Stimulated activated memory B cell treated with anti-CD40 and anti-IgM and Interleukin-4, amounts not matched to agents 10 μg/mL and 1 μg/mL and 100 μg/mL, for 72 hours (primary cell): ENCODE data around the gene ELK3.

Source experiments
- ATAC-seq: fragments of 150-1000 bp; cut with Tn5 transposase; 2 replicates; pipeline ENCODE4 v1.10.0; 2021
- H3K27ac Mint-ChIP-seq: one replicate; pipeline ENCODE4 v1.8.0; 2022; ENCODE audit warnings: mild to moderate bottlenecking, mixed read lengths
- H3K27me3 Mint-ChIP-seq: one replicate; pipeline ENCODE4 v1.8.0; 2022; ENCODE audit warnings: mixed read lengths
- H3K36me3 Mint-ChIP-seq: one replicate; pipeline ENCODE4 v1.8.0; 2022; ENCODE audit warnings: mixed read lengths
- H3K4me1 Mint-ChIP-seq: one replicate; pipeline ENCODE4 v1.8.0; 2022; ENCODE audit warnings: mixed read lengths
- H3K4me3 Mint-ChIP-seq: one replicate; pipeline ENCODE4 v1.8.0; 2022; ENCODE audit warnings: mild to moderate bottlenecking, moderate library complexity, mixed read lengths
- H3K9me3 Mint-ChIP-seq: one replicate; pipeline ENCODE4 v1.8.0; 2022; ENCODE audit warnings: mixed read lengths

ELK3 gene

DNA sequence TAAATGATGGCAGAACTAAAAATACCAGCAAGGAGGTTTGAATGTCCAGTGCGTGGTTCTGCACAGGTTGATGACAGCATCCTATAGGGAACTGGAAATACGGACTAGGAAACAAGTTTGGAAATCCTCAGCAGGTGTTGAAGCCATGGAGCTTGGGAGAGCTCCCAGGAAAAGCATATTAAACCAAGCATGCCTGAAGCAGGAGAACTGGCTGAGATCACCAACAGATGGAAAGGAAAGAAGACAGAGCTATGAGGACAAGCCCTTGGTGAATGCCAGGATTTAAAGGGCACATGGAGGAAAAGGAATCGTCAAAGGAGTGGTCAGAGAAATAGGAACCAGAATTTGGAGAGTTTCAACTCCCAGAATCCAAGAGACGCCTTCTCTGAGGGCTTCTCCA, 21.2 kb upstream of the ELK3 start:
- Mint-ChIP-seq H3K27ac (peak overlapping the region; percentile 4), H3K9me3 (peaks cover 3% of the 10 kb centered on the region), H3K36me3 (no peaks in the 10 kb centered on the region), H3K27me3 (no peaks in the 10 kb centered on the region), H3K4me3 (no peak overlapping the region), H3K4me1 (peaks cover 20% of the 10 kb centered on the region)
- no peak for ATAC-seq

DNA sequence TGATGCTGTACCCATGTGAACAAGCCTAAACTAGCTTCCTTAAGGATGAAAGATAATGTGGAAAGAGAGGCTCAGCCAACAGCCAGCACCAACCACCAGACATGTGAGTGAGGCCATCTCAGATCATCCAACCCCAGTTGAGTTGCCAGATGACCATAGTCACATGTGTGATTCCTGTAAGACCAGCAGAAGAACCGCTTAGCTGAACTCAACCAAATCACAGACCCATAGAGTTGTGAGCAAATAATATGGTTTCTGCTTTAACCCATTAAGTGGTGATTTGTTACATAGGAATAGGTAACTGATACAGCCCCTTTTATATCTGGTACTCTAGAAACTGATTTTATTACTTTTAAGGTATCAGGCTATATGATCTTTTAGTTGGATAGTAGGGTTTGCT, 17.6 kb upstream of the ELK3 start:
- H3K27me3 Mint-ChIP-seq = no peaks in the 10 kb centered on the region
- H3K4me3 Mint-ChIP-seq = no peak overlapping the region
- H3K36me3 Mint-ChIP-seq = no peaks in the 10 kb centered on the region
- peaks cover 13% of the 10 kb centered on the region for H3K4me1 Mint-ChIP-seq
- peaks cover 6% of the 10 kb centered on the region for H3K9me3 Mint-ChIP-seq
- ATAC-seq = no peak
- peak overlapping the region; percentile 53 for H3K27ac Mint-ChIP-seq

DNA sequence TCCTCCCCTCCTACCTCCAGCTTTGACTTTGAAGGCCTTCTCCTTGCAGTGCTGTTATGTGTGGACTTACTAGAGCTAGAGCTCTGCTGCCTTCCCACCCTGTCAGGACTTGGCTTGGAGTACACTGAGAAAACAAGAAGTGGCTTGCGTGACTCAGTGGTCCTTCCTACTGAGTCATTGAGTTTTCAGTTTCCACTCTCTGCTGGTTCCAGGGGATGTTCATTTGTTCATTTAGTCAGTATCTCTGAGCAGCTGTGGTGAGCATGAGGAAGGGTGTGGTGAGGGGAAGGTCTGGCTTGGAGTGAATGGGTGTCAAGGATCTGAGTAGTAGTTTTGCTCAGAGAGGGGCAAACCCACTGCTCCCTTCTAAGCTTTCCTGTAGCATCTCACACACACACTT, 17.2 kb upstream of the ELK3 start:
- H3K27me3 Mint-ChIP-seq = no peaks in the 10 kb centered on the region
- peak; percentile 95 for ATAC-seq
- peak overlapping the region; percentile 53 for H3K27ac Mint-ChIP-seq
- peaks cover 13% of the 10 kb centered on the region for H3K4me1 Mint-ChIP-seq
- H3K36me3 Mint-ChIP-seq = no peaks in the 10 kb centered on the region
- peaks cover 6% of the 10 kb centered on the region for H3K9me3 Mint-ChIP-seq
- no peak overlapping the region for H3K4me3 Mint-ChIP-seq

GRCh38 chr12:96183734-96184370, 10.3 kb upstream of the ELK3 start:
- peaks cover 20% of the 10 kb centered on the region for H3K4me1 Mint-ChIP-seq
- no peak overlapping the region for H3K4me3 Mint-ChIP-seq
- H3K27me3 Mint-ChIP-seq = no peaks in the 10 kb centered on the region
- H3K27ac Mint-ChIP-seq = no peak overlapping the region
- H3K9me3 Mint-ChIP-seq = peaks cover 3% of the 10 kb centered on the region
- H3K36me3 Mint-ChIP-seq = no peaks in the 10 kb centered on the region
- no peak for ATAC-seq

DNA sequence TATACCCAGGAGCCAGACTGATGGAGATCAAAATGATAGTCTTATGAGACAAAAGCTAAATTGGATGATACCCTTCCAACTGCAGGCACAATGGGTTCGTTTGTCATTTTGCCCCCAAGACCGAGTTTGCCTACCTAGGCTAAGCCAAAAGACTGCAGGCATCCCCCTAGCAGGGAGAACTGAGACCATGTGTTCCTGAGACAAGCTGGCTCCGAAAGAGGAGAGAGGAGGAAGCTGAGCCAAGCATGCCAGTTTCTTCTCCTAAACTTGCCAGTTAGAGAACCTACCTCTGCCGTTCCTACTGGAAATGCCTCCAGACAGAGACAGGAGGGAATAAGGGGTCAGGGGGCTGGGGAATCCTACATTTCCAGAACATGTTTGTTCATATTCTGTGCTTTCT, 8.3 kb upstream of the ELK3 start:
- no peak overlapping the region for H3K4me3 Mint-ChIP-seq
- H3K27ac Mint-ChIP-seq = no peak overlapping the region
- peaks cover 35% of the 10 kb centered on the region for H3K4me1 Mint-ChIP-seq
- no peaks in the 10 kb centered on the region for H3K36me3 Mint-ChIP-seq
- H3K9me3 Mint-ChIP-seq = peaks cover under 1% of the 10 kb centered on the region
- no peak for ATAC-seq
- no peaks in the 10 kb centered on the region for H3K27me3 Mint-ChIP-seq

DNA sequence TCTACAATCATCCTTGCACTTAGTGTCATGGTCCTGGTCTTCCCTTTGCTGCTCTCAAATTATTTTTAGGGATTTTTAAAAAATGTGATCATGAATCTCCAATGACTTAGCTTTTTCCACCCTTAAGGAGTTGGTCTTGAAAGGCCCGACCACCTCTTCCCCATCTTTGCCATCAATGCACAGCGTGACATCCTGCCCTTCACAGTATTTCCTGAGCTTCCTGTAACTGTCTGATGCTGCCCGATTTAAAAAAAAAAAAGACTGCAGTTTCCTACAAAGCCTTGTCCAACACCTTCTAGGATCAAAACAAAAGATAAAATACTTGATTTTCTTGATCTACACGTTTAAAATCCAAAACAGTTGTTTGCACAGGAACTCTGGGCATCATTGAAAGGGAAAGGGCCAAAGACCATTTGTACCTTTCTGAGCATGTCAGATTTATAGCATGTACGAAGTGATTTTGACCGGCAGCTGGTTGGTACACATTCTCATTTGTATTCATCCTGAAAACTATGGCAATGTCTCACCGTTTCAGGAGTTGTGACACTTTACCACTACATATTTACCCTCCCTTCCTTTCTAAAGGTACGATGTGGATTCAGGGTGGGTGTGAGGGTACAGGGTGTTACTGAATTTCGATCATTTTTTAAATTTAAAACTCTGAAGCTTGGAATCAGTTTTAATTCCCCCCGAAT, 7.4 kb upstream of the ELK3 start:
- H3K27me3 Mint-ChIP-seq = no peaks in the 10 kb centered on the region
- H3K4me1 Mint-ChIP-seq = peaks cover 35% of the 10 kb centered on the region
- peak overlapping the region; percentile 9 for H3K27ac Mint-ChIP-seq
- ATAC-seq = no peak
- no peak overlapping the region for H3K4me3 Mint-ChIP-seq
- no peaks in the 10 kb centered on the region for H3K9me3 Mint-ChIP-seq
- no peaks in the 10 kb centered on the region for H3K36me3 Mint-ChIP-seq

GRCh38 chr12:96187956-96188355, 6.2 kb upstream of the ELK3 start:
- no peak for ATAC-seq
- H3K4me3 Mint-ChIP-seq = no peak overlapping the region
- peak overlapping the region; percentile 9 for H3K27ac Mint-ChIP-seq
- H3K9me3 Mint-ChIP-seq = no peaks in the 10 kb centered on the region
- H3K36me3 Mint-ChIP-seq = no peaks in the 10 kb centered on the region
- H3K4me1 Mint-ChIP-seq = peaks cover 41% of the 10 kb centered on the region
- no peaks in the 10 kb centered on the region for H3K27me3 Mint-ChIP-seq

DNA sequence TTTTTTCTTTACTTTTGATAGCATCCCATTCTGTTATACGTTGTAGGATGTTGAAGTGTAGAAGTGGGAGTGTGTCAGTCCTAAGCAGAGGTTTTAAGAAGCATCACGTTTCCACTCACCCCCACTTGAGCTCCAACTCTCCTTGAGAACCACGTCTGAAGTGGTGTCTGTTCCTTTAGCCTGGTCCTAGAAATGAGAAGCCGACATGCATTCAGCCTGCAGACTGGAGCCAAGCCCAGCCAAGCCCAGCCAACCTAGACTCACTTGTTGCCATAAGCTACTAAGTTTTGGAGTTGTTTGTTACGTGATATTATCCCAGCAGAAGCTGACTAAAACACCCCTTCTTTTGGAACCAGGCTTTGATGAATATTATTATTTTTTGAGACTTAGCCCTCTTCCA, 4.4 kb upstream of the ELK3 start:
- no peak for ATAC-seq
- no peaks in the 10 kb centered on the region for H3K9me3 Mint-ChIP-seq
- H3K36me3 Mint-ChIP-seq = no peaks in the 10 kb centered on the region
- peak overlapping the region; percentile 84 for H3K27ac Mint-ChIP-seq
- no peak overlapping the region for H3K4me3 Mint-ChIP-seq
- no peaks in the 10 kb centered on the region for H3K27me3 Mint-ChIP-seq
- H3K4me1 Mint-ChIP-seq = peaks cover 46% of the 10 kb centered on the region

DNA sequence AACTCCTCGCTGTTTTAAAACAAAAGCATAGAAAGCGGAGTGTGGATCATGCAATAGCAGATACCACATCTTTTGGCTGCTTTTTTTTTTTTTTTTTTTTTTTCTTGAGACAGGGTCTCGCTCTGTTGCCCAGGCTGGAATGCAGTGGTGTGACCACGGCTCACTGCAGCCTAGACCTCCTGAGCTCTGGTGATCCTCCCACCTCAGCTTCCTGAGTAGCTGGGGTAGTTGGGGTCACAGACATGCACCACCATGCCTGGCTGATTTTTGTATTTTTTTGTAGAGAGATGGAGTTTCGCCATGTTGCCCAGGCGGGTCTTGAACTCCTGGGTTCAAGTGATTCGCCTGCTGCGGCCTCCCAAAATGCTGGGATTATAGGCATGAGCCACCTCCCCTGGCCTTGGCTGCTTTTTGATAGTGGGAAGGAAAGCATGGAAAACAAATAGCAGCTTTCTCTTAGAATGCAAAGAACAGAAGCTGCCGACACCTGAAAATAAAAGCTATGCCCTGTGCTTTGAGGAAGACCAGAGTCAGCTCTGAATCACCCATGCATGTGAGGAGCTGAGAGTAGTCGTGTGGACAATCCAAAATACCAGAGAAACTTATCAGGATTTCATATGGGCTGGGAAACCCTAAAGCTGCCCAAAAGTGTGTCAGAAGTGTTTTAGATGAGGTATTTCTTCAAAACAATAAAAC, 3.6 kb upstream of the ELK3 start:
- Mint-ChIP-seq H3K4me3 (peak overlapping the region; percentile 65), H3K4me1 (peaks cover 46% of the 10 kb centered on the region), H3K27ac (peak overlapping the region; percentile 84), H3K9me3 (no peaks in the 10 kb centered on the region), H3K36me3 (no peaks in the 10 kb centered on the region), H3K27me3 (no peaks in the 10 kb centered on the region)
- peak; percentile 56 for ATAC-seq

- Mint-ChIP-seq H3K27ac (peak overlapping the region; percentile 99), H3K4me1 (peaks cover 49% of the 10 kb centered on the region), H3K9me3 (no peaks in the 10 kb centered on the region), H3K4me3 (no peak overlapping the region), H3K27me3 (no peaks in the 10 kb centered on the region), H3K36me3 (no peaks in the 10 kb centered on the region)
- ATAC-seq = no peak
These were observed 1.1 kb upstream of the ELK3 start for GRCh38 chr12:96192926-96193573.

DNA sequence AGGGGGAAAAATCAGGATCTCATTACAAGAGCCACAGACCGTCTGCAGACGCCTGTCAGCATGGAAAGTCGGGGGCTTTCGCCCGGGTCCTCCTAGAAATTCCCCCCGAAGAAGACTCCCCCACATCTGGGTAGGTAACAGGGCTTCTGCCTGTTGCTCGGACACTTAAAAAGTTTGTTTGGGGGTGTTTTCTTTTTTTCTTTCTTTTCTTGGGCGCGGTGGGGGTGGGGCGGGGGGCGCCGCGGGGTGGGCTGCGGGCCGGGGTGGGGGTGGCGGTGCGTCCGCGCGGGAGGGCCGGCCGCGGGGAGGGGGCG, 358 bp downstream of the ELK3 start:
- no peaks in the 10 kb centered on the region for H3K27me3 Mint-ChIP-seq
- peak; percentile 2 for ATAC-seq
- peaks cover 61% of the 10 kb centered on the region for H3K4me1 Mint-ChIP-seq

DNA sequence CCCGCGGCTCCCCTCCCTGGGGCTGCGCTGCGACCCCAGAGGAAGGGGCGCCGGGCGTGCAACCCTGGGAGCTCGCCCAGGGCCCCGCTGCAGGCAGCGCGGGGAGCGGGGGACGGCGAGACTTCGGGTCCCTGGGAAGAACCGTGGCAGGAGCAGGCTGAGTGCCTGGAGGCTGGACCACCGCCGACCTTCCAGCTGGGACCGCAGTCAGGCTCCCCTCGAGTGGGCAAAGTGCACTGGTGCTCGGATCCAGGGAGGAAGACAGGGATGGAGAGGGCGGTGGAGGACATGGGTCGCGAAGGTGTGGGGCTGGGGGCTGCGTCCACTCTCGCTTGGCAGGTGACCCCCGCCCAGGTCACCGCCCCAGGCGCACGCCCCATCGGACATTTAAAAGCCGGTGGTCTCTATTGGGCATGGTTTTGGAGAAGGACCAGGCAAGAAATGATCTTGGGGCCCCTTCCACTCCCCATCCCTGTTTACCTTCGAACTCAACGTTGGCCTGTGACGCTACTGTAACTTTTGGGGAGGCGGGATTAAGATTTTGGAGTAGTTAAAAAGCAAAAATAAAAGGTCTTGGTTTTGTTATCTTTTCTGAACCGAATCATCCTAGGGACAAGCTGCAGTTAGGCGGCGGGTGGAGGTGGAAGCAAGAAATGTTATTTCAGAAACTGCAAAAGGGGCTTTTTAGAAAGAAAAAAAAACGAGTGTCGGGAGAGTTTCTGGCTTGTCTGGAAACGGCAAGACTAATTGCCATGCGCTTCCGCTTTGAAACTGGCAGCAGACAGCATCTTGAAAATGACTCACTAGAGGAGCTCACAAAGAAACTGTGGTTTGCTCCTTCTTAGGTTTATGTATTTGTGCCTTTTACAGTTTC, 1.0 kb downstream of the ELK3 start:
- Mint-ChIP-seq H3K4me1 (peaks cover 57% of the 10 kb centered on the region), H3K9me3 (no peaks in the 10 kb centered on the region)

More for the DNA sequence above, 358 bp downstream of the ELK3 start:
- Mint-ChIP-seq H3K27ac (peak overlapping the region; percentile 99), H3K9me3 (no peaks in the 10 kb centered on the region), H3K4me3 (peak overlapping the region; percentile 89), H3K36me3 (no peaks in the 10 kb centered on the region)

GRCh38 chr12:96195845-96196451, 1.8 kb downstream of the ELK3 start:
- peaks cover 53% of the 10 kb centered on the region for H3K4me1 Mint-ChIP-seq
- peak overlapping the region; percentile 99 for H3K27ac Mint-ChIP-seq
- no peaks in the 10 kb centered on the region for H3K36me3 Mint-ChIP-seq
- H3K27me3 Mint-ChIP-seq = no peaks in the 10 kb centered on the region
- no peak for ATAC-seq
- no peaks in the 10 kb centered on the region for H3K9me3 Mint-ChIP-seq
- H3K4me3 Mint-ChIP-seq = peak overlapping the region; percentile 93

More for the DNA sequence above, 1.0 kb downstream of the ELK3 start:
- H3K27me3 Mint-ChIP-seq = no peaks in the 10 kb centered on the region
- H3K27ac Mint-ChIP-seq = peak overlapping the region; percentile 99
- H3K4me3 Mint-ChIP-seq = peak overlapping the region; percentile 93
- no peaks in the 10 kb centered on the region for H3K36me3 Mint-ChIP-seq
- ATAC-seq = peak; percentile 84

GRCh38 chr12:96196781-96197180, 2.6 kb downstream of the ELK3 start:
- Mint-ChIP-seq H3K36me3 (peaks cover 1% of the 10 kb centered on the region), H3K4me1 (peaks cover 60% of the 10 kb centered on the region), H3K27ac (peak overlapping the region; percentile 99), H3K27me3 (no peaks in the 10 kb centered on the region), H3K9me3 (no peaks in the 10 kb centered on the region), H3K4me3 (peak overlapping the region; percentile 93)
- ATAC-seq = no peak
